Activated naive CD4-positive, alpha-beta T cell treated with anti-CD3 and anti-CD28 coated beads for 36 hours (primary cell): Measurements from ENCODE around the gene CLEC19A. TPM values are rescaled to one million over a fixed set of nuclear protein-coding genes. Genes with fewer than 3 reads are reported as not detected.

ENCODE experiments used
- CTCF ChIA-PET: fragments of 350-600 bp; sonication (Branson Sonifier 250); formaldehyde crosslinking; loops from one replicate; lab custom pipeline; 2021; ENCODE audit warnings: antibody characterized with exemption; lab: Charles Lee
- DNase-seq: peaks from one replicate; pipeline ENCODE4 v3.0.0-alpha.2; 2020
- H3K27ac Mint-ChIP-seq: one replicate; pipeline ENCODE4 v1.8.0; 2021; ENCODE audit warnings: mild to moderate bottlenecking, mixed read lengths
- H3K27me3 Mint-ChIP-seq: one replicate; pipeline ENCODE4 v1.8.0; 2021; ENCODE audit warnings: low read depth, mixed read lengths
- H3K36me3 Mint-ChIP-seq: one replicate; pipeline ENCODE4 v1.8.0; 2021; ENCODE audit warnings: low read depth, mixed read lengths
- H3K4me1 Mint-ChIP-seq: one replicate; pipeline ENCODE4 v1.8.0; 2021; ENCODE audit warnings: low read depth, mixed read lengths
- H3K4me3 Mint-ChIP-seq: one replicate; pipeline ENCODE4 v1.8.0; 2021; ENCODE audit warnings: mild to moderate bottlenecking, moderate library complexity, mixed read lengths
- H3K9me3 Mint-ChIP-seq: one replicate; pipeline ENCODE4 v1.8.0; 2021; ENCODE audit warnings: mixed read lengths
- intact Hi-C: fragments of 100-400 bp; cut with micrococcal nuclease; formaldehyde crosslinking; loops from one replicate; pipeline ENCODE4 v1.15.1; 2023
- total RNA-seq, 2 experiments: library from RNA; stranded (reverse); gene quantifications; one replicate each; pipeline ENCODE4 v1.2.3, GENCODE V29; 2021

The CLEC19A gene
- total RNA-seq, 2 experiments from 2014 or later: not detected

GRCh38 chr16:19338335-19338734 is 52.8 kb downstream of the CLEC19A start:
- H3K4me3 Mint-ChIP-seq: no peak overlapping the region
- no peaks in the 10 kb centered on the region for H3K4me1 Mint-ChIP-seq
- no peaks in the 10 kb centered on the region for H3K9me3 Mint-ChIP-seq
- peak overlapping the region; percentile 10 for H3K27ac Mint-ChIP-seq
- H3K36me3 Mint-ChIP-seq: no peaks in the 10 kb centered on the region
- CTCF ChIA-PET: no interaction called here
- DNase-seq: no peak
- peaks cover 10% of the 10 kb centered on the region for H3K27me3 Mint-ChIP-seq
- intact Hi-C loops: no loop called here

GRCh38 chr16:19344224-19344801 is 58.8 kb downstream of the CLEC19A start:
- no peaks in the 10 kb centered on the region for H3K9me3 Mint-ChIP-seq
- H3K27ac Mint-ChIP-seq: no peak overlapping the region
- no peak for DNase-seq
- no peaks in the 10 kb centered on the region for H3K4me1 Mint-ChIP-seq
- H3K27me3 Mint-ChIP-seq: peaks cover 22% of the 10 kb centered on the region
- intact Hi-C loops: no loop called here
- CTCF ChIA-PET: no interaction called here
- no peak overlapping the region for H3K4me3 Mint-ChIP-seq
- H3K36me3 Mint-ChIP-seq: no peaks in the 10 kb centered on the region

- DNase-seq: no peak
- Mint-ChIP-seq H3K27me3 (peaks cover 22% of the 10 kb centered on the region), H3K36me3 (no peaks in the 10 kb centered on the region), H3K4me1 (no peaks in the 10 kb centered on the region), H3K27ac (no peak overlapping the region), H3K9me3 (no peaks in the 10 kb centered on the region), H3K4me3 (no peak overlapping the region)
- CTCF ChIA-PET: no interaction called here
- intact Hi-C loops: no loop called here
Observed at GRCh38 chr16:19344980-19345379, 59.4 kb downstream of the CLEC19A start.

GRCh38 chr16:19346335-19346922 is 60.9 kb downstream of the CLEC19A start:
- peaks cover 23% of the 10 kb centered on the region for H3K27me3 Mint-ChIP-seq
- H3K4me1 Mint-ChIP-seq: no peaks in the 10 kb centered on the region
- no peaks in the 10 kb centered on the region for H3K36me3 Mint-ChIP-seq
- H3K27ac Mint-ChIP-seq: no peak overlapping the region
- DNase-seq: no peak
- no peaks in the 10 kb centered on the region for H3K9me3 Mint-ChIP-seq
- intact Hi-C loops: no loop called here
- CTCF ChIA-PET: no interaction called here
- no peak overlapping the region for H3K4me3 Mint-ChIP-seq

GRCh38 chr16:19348125-19348524 is 62.6 kb downstream of the CLEC19A start:
- CTCF ChIA-PET: no interaction called here
- H3K36me3 Mint-ChIP-seq: no peaks in the 10 kb centered on the region
- no peaks in the 10 kb centered on the region for H3K4me1 Mint-ChIP-seq
- no peaks in the 10 kb centered on the region for H3K9me3 Mint-ChIP-seq
- DNase-seq: no peak
- H3K4me3 Mint-ChIP-seq: no peak overlapping the region
- H3K27me3 Mint-ChIP-seq: peaks cover 21% of the 10 kb centered on the region
- H3K27ac Mint-ChIP-seq: no peak overlapping the region
- intact Hi-C loops: no loop called here

GRCh38 chr16:19348578-19349315 is 63.2 kb downstream of the CLEC19A start:
- DNase-seq: no peak
- Mint-ChIP-seq H3K36me3 (no peaks in the 10 kb centered on the region), H3K9me3 (no peaks in the 10 kb centered on the region), H3K27me3 (peaks cover 19% of the 10 kb centered on the region), H3K27ac (no peak overlapping the region), H3K4me1 (no peaks in the 10 kb centered on the region), H3K4me3 (no peak overlapping the region)
- intact Hi-C loops: no loop called here
- CTCF ChIA-PET: no interaction called here

- CTCF ChIA-PET: interaction anchor here (0.6 to 0.7 kb wide), 2 partner anchors 71 to 102 kb away, joined by 3 read pairs; no protein-coding TSS in a partner anchor
- Mint-ChIP-seq H3K4me1 (no peaks in the 10 kb centered on the region), H3K4me3 (no peak overlapping the region), H3K9me3 (no peaks in the 10 kb centered on the region), H3K27ac (no peak overlapping the region), H3K27me3 (peaks cover 2% of the 10 kb centered on the region), H3K36me3 (no peaks in the 10 kb centered on the region)
- DNase-seq: no peak
- intact Hi-C loops: no loop called here
Observed at GRCh38 chr16:19354371-19354770, 68.8 kb downstream of the CLEC19A start.

- Mint-ChIP-seq H3K27ac (no peak overlapping the region), H3K9me3 (no peaks in the 10 kb centered on the region), H3K36me3 (no peaks in the 10 kb centered on the region), H3K4me3 (no peak overlapping the region), H3K4me1 (no peaks in the 10 kb centered on the region), H3K27me3 (no peaks in the 10 kb centered on the region)
- DNase-seq: no peak
- intact Hi-C loops: no loop called here
- CTCF ChIA-PET: no interaction called here
Observed at GRCh38 chr16:19356024-19356952, 70.8 kb downstream of the CLEC19A start.

- intact Hi-C loops: no loop called here
- no peaks in the 10 kb centered on the region for H3K4me1 Mint-ChIP-seq
- H3K9me3 Mint-ChIP-seq: no peaks in the 10 kb centered on the region
- CTCF ChIA-PET: interaction anchor here (0.6 kb wide), 2 partner anchors 54 to 203 kb away, joined by 4 to 5 read pairs; no protein-coding TSS in a partner anchor
- H3K27me3 Mint-ChIP-seq: no peaks in the 10 kb centered on the region
- H3K4me3 Mint-ChIP-seq: no peak overlapping the region
- no peak overlapping the region for H3K27ac Mint-ChIP-seq
- no peak for DNase-seq
- H3K36me3 Mint-ChIP-seq: no peaks in the 10 kb centered on the region
Observed at GRCh38 chr16:19359556-19359955, 74.0 kb downstream of the CLEC19A start.

Other genes with a start within 250 kb of the CLEC19A start
- gene COQ7, start 218.1 kb upstream of the CLEC19A start, total RNA-seq: 10 to 100 TPM; 16.4 to 21.3 TPM
- under 1 TPM; 0.17 to 0.19 TPM for gene ITPRIPL2, start 171.8 kb upstream of the CLEC19A start, total RNA-seq
- not detected for gene SYT17, start 117.5 kb upstream of the CLEC19A start, total RNA-seq
- gene TMC5, start 132.2 kb downstream of the CLEC19A start, total RNA-seq: not detected
- gene GDE1, start 236.4 kb downstream of the CLEC19A start, total RNA-seq: 10 to 100 TPM; 13.3 to 17.1 TPM
- gene CCP110, start 238.2 kb downstream of the CLEC19A start, total RNA-seq: 10 to 100 TPM; 27.3 to 31.9 TPM